CD8-positive, alpha-beta memory T cell (primary cell): ENCODE measurements around the gene ZBTB14. TPM values are rescaled to one million over a fixed set of nuclear protein-coding genes. Genes with fewer than 3 reads are reported as not detected.

Experiments used
- CTCF ChIA-PET: fragments of 350-600 bp; sonication (Branson Sonifier 250); formaldehyde crosslinking; loops from one replicate; lab custom pipeline; 2021; ENCODE audit warnings: antibody characterized with exemption; lab: Charles Lee
- POLR2A ChIA-PET: fragments of 350-600 bp; sonication (Branson Sonifier 250); formaldehyde crosslinking; loops from one replicate; lab custom pipeline; 2021; ENCODE audit warnings: antibody characterized with exemption; lab: Charles Lee
- DNase-seq, 5 donors: peaks; one replicate each; pipeline versions ENCODE4 v3.0.0 to v3.0.0-alpha.2; 2020 to 2022; ENCODE audit warnings: mixed read lengths in 1 of 5
- H3K27ac ChIP-seq: one replicate; pipeline ENCODE4 v1.7.0; 2013; ENCODE audit warnings: low read depth, mild to moderate bottlenecking, low read length, moderate library complexity
- H3K27me3 ChIP-seq: 2 replicates; pipeline ENCODE4 v1.7.0; 2013; ENCODE audit warnings: low read length, mild to moderate bottlenecking; ENCODE audit not compliant: insufficient read depth, poor library complexity, severe bottlenecking
- H3K36me3 ChIP-seq: 2 replicates; pipeline ENCODE4 v1.7.0; 2013; ENCODE audit warnings: mild to moderate bottlenecking, low read length, moderate library complexity; ENCODE audit not compliant: insufficient read depth
- H3K4me1 ChIP-seq: 2 replicates; pipeline ENCODE4 v1.7.0; 2013; ENCODE audit warnings: mild to moderate bottlenecking, low read length, moderate library complexity; ENCODE audit not compliant: insufficient read depth
- H3K4me3 ChIP-seq: 2 replicates; pipeline ENCODE4 v1.7.0; 2013; ENCODE audit warnings: mild to moderate bottlenecking, low read length
- H3K9me3 ChIP-seq: 2 replicates; pipeline ENCODE4 v1.7.0; 2013; ENCODE audit warnings: mild to moderate bottlenecking, low read length
- H3K27ac Mint-ChIP-seq, 8 donors: one replicate each; pipeline ENCODE4 v1.8.0; 2020 to 2021; ENCODE audit warnings: mixed read lengths in 8 of 8, mild to moderate bottlenecking in 6 of 8, inconsistent platforms in 3 of 8, moderate library complexity in 3 of 8
- H3K27me3 Mint-ChIP-seq, 2 donors: one replicate each; pipeline ENCODE4 v1.8.0; 2020 to 2021; ENCODE audit warnings: mixed read lengths in 2 of 2, mild to moderate bottlenecking in 1 of 2, moderate library complexity in 1 of 2
- H3K36me3 Mint-ChIP-seq, 3 donors: one replicate each; pipeline ENCODE4 v1.8.0; 2020 to 2021; ENCODE audit warnings: mixed read lengths in 3 of 3, inconsistent platforms in 1 of 3, mild to moderate bottlenecking in 1 of 3
- H3K4me1 Mint-ChIP-seq, 3 donors: one replicate each; pipeline ENCODE4 v1.8.0; 2020 to 2021; ENCODE audit warnings: mixed read lengths in 3 of 3, inconsistent platforms in 1 of 3, mild to moderate bottlenecking in 1 of 3
- H3K4me3 Mint-ChIP-seq, 7 donors: one replicate each; pipeline ENCODE4 v1.8.0; 2020 to 2021; ENCODE audit warnings: mixed read lengths in 7 of 7, mild to moderate bottlenecking in 6 of 7, moderate library complexity in 4 of 7, inconsistent platforms in 2 of 7
- H3K9me3 Mint-ChIP-seq, 5 donors: one replicate each; pipeline ENCODE4 v1.8.0; 2020 to 2022; ENCODE audit warnings: mixed read lengths in 5 of 5, mild to moderate bottlenecking in 3 of 5, moderate library complexity in 2 of 5, inconsistent platforms in 1 of 5
- polyA plus RNA-seq: library from polyadenylated mRNA; unstranded; fragments of 300-500 nt; fragmentation: Illumina TruSeq; gene quantifications from one replicate; pipeline ENCODE4 v1.2.3, GENCODE V29; 2021
- total RNA-seq, 2 experiments: library from RNA; stranded (reverse); gene quantifications; one replicate each; pipeline ENCODE4 v1.2.3, GENCODE V29; 2021

Gene ZBTB14
- total and polyA plus RNA-seq, 3 experiments from 2014 or later: 14.8 to 22.2 (median 21.1) TPM

DNA sequence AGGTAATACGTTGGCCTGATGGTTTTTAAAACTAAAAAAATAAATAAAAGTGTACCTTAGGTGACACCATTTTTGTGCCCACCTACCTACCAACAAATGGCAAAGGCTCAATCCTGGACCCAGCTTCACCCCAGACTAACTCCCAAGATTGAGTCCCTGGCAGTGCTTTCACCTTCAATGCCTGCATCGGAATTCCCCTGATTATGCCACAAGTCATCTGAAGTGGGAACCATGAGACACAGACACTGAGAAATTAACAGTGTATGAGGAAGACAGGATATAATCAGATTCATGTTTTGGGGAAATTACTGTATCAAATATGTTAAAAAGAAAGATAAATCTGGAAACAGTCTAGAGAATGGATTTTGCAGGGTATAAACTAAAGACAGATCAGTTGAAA is 41.6 kb downstream of the ZBTB14 start:
- Histone ChIP-seq H3K9me3 (no peaks in the 10 kb centered on the region), H3K4me3 (no peak overlapping the region), H3K27ac (no peak overlapping the region), H3K4me1 (no peaks in the 10 kb centered on the region), H3K27me3 (no peaks in the 10 kb centered on the region), H3K36me3 (no peaks in the 10 kb centered on the region)
- peaks cover 0 to 4% (median 0%) of the 10 kb centered on the region in 3 donors for H3K36me3 Mint-ChIP-seq
- no peak overlapping the region for H3K4me3 Mint-ChIP-seq
- DNase-seq: no peak
- H3K27ac Mint-ChIP-seq: no peak overlapping the region
- POLR2A ChIA-PET: no interaction called here
- CTCF ChIA-PET: no interaction called here
- H3K4me1 Mint-ChIP-seq: no peaks in the 10 kb centered on the region
- no peaks in the 10 kb centered on the region for H3K9me3 Mint-ChIP-seq
- peaks cover 7 to 51% of the 10 kb centered on the region in 2 donors for H3K27me3 Mint-ChIP-seq

DNA sequence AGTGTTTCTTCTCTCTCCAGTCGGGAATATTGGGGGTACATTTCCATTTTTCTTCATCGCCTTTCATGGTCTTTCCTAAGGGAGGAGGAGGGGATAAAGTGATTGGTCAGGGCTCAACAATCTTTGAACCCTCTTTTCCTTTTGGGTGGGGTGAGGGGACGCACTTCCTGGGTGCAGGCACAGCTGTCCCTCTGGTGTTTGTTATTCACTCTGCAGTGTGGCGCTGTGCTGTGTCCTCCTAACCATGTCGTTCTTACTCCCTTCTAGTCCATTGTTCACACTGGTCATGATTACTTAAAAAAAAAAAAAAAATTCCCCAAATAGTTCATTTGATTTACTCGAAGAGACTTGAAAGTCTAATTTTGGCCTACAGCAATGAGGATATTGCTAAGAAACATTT is 44.4 kb downstream of the ZBTB14 start:
- Histone ChIP-seq H3K27me3 (no peaks in the 10 kb centered on the region), H3K9me3 (no peaks in the 10 kb centered on the region), H3K4me1 (no peaks in the 10 kb centered on the region), H3K36me3 (no peaks in the 10 kb centered on the region), H3K4me3 (no peak overlapping the region), H3K27ac (no peak overlapping the region)
- Mint-ChIP-seq H3K36me3 (no peaks in the 10 kb centered on the region), H3K27me3 (peaks cover 7 to 36% of the 10 kb centered on the region in 2 donors), H3K4me3 (no peak overlapping the region), H3K4me1 (no peaks in the 10 kb centered on the region), H3K27ac (no peak overlapping the region), H3K9me3 (no peaks in the 10 kb centered on the region)
- POLR2A ChIA-PET: no interaction called here
- no peak for DNase-seq
- CTCF ChIA-PET: no interaction called here

DNA sequence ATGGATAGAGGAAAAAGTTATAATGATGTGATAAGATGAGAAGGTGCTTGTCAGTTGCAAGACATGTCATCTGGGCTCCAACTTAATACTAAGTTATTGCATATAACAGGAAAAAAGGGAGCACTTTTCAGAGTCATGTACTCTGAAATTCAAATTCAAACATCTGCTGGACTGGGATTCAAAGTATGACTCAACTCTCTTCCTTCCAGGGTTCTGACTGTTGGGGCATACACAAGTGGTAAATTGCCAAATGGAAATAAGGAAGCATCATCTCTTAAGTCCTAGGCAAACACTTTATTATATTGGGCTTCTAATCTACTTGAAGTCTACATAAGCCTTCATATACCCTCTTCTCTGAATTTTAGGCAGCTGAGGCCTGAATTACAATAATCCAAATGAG is 44.9 kb downstream of the ZBTB14 start:
- no peak overlapping the region for H3K4me3 ChIP-seq
- ChIA-PET POLR2A (no interaction called here), CTCF (no interaction called here)
- H3K27ac ChIP-seq: no peak overlapping the region
- H3K36me3 ChIP-seq: no peaks in the 10 kb centered on the region
- no peak for DNase-seq
- H3K27me3 ChIP-seq: no peaks in the 10 kb centered on the region
- Mint-ChIP-seq H3K27me3 (peaks cover 5 to 32% of the 10 kb centered on the region in 2 donors), H3K27ac (no peak overlapping the region), H3K9me3 (no peaks in the 10 kb centered on the region), H3K36me3 (no peaks in the 10 kb centered on the region), H3K4me1 (no peaks in the 10 kb centered on the region), H3K4me3 (no peak overlapping the region)
- H3K9me3 ChIP-seq: no peaks in the 10 kb centered on the region
- no peaks in the 10 kb centered on the region for H3K4me1 ChIP-seq

DNA sequence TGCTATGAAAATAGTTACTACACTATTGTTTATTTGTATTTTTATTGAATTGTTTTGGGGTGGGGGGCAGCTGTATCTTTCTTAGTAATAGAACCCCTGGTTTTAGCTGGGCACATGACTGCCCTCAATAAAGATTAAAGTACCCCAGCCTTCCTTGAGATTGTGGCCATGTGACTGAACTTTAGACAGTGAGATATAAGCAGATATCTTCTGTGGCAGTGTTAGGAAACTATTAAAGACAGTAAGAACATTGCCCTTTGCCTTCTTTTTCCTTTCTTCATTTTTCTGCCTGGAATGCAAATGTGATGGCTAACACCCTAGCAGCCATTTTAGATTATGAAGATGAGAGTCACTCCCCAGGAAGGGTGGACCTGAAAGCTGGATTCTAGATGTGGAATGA is 50.6 kb downstream of the ZBTB14 start:
- no peaks in the 10 kb centered on the region for H3K27me3 ChIP-seq
- H3K36me3 ChIP-seq: peaks cover 8% of the 10 kb centered on the region
- CTCF ChIA-PET: no interaction called here
- Mint-ChIP-seq H3K9me3 (no peaks in the 10 kb centered on the region), H3K27ac (no peak overlapping the region), H3K27me3 (peaks cover 0 to under 1% of the 10 kb centered on the region in 2 donors), H3K4me3 (no peak overlapping the region), H3K36me3 (peaks cover 16 to 40% (median 17%) of the 10 kb centered on the region in 3 donors), H3K4me1 (peaks cover 22 to 35% (median 28%) of the 10 kb centered on the region in 3 donors)
- no peaks in the 10 kb centered on the region for H3K9me3 ChIP-seq
- H3K4me1 ChIP-seq: peaks cover 8% of the 10 kb centered on the region
- no peak overlapping the region for H3K27ac ChIP-seq
- H3K4me3 ChIP-seq: no peak overlapping the region
- DNase-seq: no peak
- POLR2A ChIA-PET: no interaction called here

DNA sequence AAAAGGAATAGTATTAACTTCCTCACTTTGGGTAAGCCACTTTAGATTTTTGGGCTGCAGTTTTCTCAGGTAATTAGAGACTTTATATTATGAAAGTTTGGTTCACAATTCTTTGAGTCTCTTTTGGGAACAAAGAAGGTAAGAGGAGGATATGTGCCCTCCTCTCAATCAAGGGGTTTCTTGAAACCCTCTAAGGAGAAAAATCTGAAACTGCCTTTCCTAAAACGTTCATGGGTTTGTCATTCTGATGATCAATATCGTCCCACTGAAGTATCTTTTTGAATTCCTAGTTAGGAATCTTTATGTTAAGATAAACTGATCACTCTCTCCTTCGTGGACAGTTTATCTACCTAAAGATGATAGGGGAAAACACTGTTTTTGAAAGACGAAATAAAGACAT is 56.1 kb downstream of the ZBTB14 start:
- no peak for DNase-seq
- peaks cover 27% of the 10 kb centered on the region for H3K4me1 ChIP-seq
- ChIA-PET POLR2A (interaction anchor here (0.7 kb wide), 1 partner anchor 55 kb away, joined by 4 read pairs; no protein-coding TSS in a partner anchor), CTCF (interaction anchor here (4.9 kb wide), 1 partner anchor 56 kb away, joined by 50 read pairs; the partner anchor contains the start of gene ZBTB14)
- Mint-ChIP-seq H3K36me3 (peaks cover 17 to 57% (median 17%) of the 10 kb centered on the region in 3 donors), H3K27me3 (peaks cover 3 to 10% of the 10 kb centered on the region in 2 donors), H3K27ac (peak overlapping the region in 4 of 8 donors; percentile 22 to 98 (median 88)), H3K4me3 (peak overlapping the region; percentile 54 to 95 (median 61)), H3K4me1 (peaks cover 48 to 56% (median 53%) of the 10 kb centered on the region in 3 donors), H3K9me3 (no peaks in the 10 kb centered on the region)
- H3K27ac ChIP-seq: peak overlapping the region; percentile 3
- H3K4me3 ChIP-seq: no peak overlapping the region
- no peaks in the 10 kb centered on the region for H3K27me3 ChIP-seq
- peaks cover 8% of the 10 kb centered on the region for H3K36me3 ChIP-seq
- H3K9me3 ChIP-seq: no peaks in the 10 kb centered on the region

Other genes starting within 250 kb of the ZBTB14 start
- not detected for gene AKAIN1, start 98.5 kb downstream of the ZBTB14 start, total RNA-seq
- not detected for gene AKAIN1, start 98.5 kb downstream of the ZBTB14 start, polyA plus RNA-seq
- gene EPB41L3, start 248.3 kb upstream of the ZBTB14 start, total RNA-seq: 1 to 10 TPM; 1.2 to 1.8 TPM
- not detected for gene EPB41L3, start 248.3 kb upstream of the ZBTB14 start, polyA plus RNA-seq